Endometrium (tissue), 2 donors: ENCODE results near the gene ADAMTS3.
A peak's percentile ranks its signal among the peaks of the same experiment; 100 is the strongest.

Source experiments
- FAIRE-seq: peaks from 2 replicates; lab custom pipeline; 2012; peaks lifted over from hg19 to GRCh38; lab: Jason Lieb, UNC
- donor health status: control.
- donor health status: control.

ADAMTS3 gene

DNA sequence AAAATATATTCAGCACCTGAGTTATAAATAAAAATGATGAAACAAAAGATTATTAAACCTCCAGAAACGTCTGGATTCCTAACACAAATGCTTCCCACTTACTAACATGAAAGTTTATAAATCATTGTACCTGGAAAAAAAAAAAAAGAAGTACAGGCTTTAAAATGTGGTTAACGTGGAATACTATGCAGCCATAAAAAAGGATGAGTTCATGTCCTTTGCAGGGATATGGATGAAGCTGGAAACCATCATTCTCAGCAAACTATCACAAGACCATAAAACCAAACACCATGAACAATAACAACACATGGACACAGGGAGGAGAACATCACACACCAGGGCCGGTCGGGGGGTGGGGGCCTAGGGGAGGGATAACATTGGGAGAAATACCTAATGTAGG is 160.5 kb downstream of the ADAMTS3 start:
- no peak for FAIRE-seq

DNA sequence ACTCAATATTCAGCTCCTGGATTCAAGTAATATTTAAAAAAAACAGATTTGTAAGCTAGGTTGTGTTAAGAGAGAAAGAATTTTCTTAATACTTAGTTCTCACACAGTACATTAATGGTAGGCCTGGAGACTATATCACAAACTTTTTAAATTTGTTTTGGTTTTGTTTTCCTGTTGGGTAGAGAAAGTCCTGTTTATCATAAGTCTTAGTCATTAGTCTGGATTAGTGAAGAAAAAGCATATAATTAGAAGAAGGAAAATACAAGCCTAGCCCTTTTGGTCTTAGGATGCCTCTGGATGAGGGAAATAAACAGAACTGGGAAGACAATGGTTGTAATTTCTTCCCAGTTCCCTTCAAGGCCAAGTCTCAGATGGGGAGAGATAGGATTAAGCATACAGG is 163.6 kb downstream of the ADAMTS3 start:
- FAIRE-seq = no peak

DNA sequence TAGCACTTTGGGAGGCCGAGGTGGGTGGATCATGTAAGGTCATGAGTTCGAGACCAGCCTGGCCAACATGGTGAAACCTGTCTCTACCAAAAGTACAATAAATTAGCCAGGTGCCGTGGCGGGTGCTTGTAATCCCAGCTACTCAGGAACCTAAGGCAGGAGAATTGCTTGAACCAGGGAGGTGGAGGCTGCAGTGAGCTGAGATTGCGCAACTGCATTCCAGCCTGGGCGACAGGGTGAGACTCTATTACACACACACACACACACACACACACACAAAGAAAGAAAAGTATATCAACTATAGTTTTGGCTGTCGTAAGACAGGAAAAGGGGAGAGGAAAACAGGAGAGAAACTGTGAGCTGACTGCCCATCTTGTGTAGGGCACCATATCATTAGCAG is 171.7 kb downstream of the ADAMTS3 start:
- FAIRE-seq = no peak

DNA sequence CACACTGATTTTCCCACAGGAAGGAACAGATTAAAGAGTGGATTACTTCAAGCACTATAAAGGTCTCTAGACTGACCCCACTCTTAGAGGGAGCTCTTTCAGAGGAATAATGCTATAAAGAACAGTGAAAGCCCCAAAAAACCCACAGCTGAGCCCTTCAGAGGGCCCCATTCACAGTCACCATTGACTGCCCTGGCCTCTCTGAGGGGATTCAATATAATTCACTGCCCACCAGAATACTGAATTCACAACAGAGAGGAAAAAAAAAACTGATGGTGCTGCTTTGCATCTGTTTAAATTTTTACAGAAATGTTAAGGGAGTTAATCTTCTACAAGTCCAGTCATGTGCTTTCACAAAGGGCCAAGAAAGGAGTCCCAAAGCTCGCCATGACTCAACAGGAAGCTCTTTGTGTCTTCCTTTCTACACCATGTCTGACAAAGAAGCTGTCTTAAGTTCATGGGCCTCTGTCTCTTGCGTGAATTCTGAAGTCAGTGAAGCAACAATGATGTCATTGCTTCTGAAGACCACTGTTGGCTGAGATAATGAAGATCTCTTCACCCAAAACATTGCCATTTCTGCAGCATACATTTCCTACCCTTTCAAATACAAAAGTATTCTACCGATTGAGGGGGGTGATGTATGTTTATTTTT is 174.9 kb downstream of the ADAMTS3 start:
- FAIRE-seq = no peak

DNA sequence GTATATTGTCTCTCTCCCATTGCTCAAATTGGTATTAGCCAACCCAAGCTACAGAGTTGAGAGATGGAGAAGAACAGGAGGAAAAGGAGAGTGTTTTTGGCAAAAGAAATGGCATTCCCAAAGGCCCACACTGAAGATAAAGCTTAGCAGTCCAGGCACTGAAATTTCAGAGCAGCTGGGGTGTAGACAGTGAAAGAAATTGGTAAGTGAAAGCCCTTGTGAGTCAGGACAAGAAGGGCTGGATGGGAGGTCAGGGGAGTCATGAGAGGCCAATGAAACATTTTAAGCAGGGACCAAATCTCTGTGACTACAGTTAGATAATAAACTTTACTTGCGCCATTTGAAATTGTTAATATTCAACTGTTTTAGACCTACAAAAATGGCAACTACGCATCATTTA is 177.7 kb downstream of the ADAMTS3 start:
- no peak for FAIRE-seq

DNA sequence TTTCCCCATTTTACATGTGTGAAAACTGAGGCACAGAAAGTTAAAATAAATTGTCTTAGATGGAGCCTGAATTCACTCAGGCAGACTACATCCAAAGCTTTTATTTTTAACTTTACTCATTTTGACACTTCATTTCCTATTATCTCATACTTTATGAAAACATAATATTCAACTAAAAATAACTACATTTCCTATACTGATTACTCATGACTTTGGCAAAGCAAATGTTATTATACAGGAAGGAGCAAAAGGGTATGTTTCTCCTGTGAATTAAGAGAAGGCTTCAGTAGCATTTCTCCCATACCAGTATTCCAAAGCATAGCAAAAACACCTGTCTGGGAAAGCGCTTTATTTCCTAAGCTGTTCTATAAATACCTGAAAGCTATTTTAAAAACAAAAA is 178.6 kb downstream of the ADAMTS3 start:
- no peak for FAIRE-seq

DNA sequence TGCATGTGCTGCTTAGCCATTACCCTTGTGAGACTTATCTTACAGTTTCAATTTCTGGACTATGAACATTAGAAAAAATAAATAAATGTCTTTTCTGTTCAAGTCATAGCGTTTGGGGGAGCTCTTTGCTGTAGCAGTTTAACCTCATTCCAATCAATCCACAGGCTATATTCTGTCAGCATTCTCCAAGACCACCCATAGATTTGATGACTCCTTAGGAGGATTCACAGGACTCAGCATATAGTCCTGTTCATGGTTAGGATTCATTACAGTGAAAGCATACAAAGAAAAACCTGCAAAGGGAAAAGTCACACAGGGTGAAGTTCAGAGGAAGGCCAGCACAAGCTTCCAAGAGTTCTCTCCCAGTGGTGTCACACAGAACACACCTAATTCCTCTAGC is 180.5 kb downstream of the ADAMTS3 start:
- FAIRE-seq = no peak

DNA sequence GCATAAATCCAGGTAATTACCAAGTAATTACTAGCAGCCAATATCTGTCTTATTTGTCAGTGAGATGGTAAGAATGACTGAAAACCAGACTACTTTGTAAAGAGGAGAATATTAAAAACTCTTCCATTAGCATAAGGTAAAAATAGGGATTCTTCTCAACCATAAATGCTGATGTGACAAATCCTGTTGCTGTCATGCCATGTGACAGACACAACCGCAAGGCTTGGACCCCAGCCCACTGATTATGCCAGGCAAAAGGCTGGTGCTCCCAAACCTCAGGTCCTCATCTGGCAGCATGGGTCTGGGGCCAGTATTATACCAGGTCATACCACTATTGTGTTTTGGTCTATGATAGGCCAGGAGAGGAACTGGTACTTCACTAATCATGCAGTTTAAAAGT is 181.1 kb downstream of the ADAMTS3 start:
- no peak for FAIRE-seq

DNA sequence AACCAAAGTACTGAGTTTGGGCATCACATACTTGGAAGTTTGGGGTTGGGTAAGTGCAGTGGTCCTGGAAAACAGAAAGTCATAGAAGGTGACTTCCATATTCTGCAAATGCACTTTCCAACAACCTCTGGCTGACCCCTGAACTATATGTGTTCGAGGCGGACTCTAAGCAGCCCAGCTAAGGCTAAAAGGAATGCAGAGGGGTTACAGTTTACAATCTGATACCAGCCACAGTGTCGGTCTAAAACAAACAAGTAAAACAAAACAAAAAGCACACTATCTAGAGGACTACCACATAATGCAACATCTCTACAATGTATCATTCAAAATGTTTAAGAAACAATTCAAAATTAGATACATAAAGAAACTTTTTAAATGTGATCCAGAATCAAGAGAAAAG is 185.6 kb downstream of the ADAMTS3 start:
- FAIRE-seq = no peak

DNA sequence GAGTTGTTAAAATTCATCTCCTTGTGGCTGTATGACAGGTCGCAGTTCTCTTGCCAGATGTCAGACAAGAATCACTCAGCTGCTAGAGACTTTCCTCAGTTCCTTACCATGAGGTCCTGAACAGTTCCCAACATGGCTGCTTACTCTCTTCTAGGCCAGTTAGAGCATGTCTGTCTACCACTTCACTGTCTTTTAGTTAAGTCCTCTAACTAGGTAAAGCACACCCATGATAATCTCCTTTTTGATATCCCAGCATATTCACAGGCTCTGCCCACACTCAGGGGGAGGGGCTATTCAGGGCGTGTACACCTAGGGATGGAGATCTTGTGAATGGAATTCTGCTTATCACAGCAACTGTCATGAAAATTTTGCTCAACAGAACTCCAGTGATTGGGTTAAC is 190.1 kb downstream of the ADAMTS3 start:
- FAIRE-seq = no peak

DNA sequence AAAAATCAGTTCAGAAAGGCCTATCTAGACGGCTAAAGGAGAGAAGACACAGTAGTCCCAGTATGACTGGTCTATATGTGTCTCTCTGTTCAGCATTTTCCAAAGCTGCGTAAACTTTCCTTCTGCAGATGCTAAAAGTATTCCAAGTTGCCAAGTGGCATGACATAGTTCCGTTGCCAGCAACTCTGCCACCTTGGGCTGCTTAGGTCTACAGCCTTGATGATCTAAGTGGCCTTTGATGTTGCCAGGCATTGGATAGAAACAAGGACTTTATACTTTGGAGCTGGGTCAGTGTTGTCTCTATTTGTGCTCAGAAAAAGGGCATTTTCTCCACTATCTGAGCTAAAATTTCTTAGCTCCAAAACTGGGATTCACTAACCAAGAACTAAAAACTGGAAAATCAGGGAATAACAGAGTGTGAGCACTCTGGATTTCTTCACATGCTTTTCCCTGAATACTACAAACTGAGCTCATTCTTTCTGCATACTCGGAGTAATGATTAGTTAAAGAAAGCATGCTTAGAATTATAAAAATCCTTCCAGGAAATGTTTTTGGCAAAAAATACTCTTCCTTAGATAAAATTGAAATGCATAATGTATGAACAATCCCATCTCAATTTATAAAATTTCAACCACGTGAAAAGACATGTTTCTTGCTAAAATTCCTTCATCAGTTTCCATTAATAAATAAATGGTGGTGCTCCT is 191.4 kb downstream of the ADAMTS3 start:
- no peak for FAIRE-seq

DNA sequence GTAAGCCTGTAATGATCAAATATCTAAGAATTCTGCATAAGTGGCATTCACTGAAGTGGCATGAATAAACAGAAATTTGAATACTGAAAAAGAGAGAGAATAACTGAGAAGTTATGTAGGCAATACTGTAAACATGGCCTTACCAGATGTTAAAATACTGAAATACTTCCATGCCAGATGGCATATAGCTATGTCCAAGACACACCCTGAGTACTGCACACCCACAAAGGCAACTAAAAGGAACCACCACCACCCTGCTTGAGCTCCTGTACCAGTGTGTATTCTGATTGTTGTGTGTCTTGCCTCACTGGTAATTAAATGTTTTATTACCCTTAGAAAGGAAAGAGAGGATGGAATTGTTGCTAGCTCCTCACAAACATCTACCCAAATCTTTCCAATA is 192.1 kb downstream of the ADAMTS3 start:
- no peak for FAIRE-seq

DNA sequence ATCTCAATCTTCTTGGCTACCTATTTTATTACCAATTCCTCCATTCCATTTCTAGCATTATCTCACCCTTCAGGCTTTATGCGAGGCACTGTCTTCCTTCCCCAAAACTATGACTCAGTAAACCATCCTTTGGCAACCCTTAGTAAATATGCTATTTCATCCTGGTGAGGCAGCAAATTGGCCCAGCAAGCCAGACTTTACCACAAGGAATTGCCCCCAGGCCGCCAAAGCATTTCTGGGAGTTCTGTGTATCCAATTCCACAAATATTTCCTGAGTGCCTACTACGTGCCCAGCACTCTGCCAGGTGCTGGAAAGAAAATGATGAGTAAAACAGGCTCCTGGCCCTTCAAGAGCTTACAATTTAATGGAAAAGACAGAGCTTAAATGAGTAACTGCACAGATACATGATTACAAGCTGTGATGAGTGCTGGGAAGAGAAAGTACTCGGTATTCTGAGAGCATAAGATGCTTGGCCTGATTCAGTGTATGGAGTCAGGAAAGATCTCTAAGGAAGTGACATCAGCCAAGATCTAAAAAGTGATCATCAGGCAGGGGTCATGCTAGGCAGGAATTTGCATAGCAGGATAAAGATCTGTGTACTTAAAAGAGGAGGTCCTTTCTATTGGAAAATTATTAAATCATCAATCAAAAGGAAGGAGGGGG is 193.8 kb downstream of the ADAMTS3 start:
- FAIRE-seq = no peak

DNA sequence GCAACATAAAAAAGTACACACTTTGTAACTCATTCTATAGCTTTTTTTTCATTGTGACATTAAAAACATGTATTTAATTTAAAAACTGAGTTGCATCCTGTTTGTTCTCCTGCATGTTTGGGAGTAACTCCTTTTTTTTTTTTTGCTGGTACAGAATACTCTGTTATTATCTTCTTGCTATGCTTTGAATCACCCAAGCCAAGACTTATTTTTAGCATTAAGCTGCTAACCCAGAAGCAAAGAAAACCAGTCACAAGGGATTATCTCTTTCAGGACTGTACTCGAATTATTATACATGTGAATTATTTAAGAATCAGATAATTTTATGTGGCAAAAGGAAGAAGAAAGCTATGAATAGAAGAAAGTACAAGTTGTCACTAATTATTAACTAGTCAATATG is 194.9 kb downstream of the ADAMTS3 start:
- FAIRE-seq = no peak

DNA sequence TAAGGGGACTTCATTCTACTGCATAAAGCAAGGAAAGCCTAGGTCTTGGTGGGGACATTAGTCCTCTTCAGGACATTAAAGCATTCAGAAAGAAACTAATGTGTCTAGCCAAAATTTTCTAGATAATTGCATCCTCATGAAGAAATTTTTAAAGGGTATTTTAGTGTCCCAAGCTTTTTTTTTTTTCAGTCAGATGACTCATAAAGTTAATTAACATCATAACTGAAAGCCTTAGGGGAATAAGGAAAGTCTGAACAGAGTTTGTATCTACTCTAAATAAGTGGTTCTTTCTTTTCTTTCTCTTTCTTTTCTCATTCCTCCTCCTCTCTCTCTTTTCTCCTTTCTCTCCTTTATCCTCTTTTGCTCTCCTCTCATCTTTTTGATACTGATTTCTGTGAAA is 202.4 kb downstream of the ADAMTS3 start:
- peak; percentile 4 for FAIRE-seq

DNA sequence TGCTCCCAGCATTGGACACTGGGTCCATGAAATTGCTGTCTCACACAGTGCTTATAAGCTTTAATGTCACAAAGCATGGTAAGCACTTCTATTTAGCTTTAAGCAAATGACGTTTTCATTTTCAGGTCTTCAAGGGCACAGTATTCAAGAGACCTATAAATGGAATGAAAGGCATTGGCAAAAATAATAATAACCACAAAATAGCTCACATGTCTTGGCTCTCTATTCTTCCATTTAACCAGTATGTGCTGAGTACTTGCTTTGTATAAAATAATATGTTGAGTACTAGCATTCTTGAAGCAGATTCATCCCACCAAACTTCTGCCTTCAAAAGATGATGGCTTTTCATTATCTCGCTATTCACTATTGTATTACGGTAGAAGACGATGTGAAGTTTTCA is 203.0 kb downstream of the ADAMTS3 start:
- no peak for FAIRE-seq

DNA sequence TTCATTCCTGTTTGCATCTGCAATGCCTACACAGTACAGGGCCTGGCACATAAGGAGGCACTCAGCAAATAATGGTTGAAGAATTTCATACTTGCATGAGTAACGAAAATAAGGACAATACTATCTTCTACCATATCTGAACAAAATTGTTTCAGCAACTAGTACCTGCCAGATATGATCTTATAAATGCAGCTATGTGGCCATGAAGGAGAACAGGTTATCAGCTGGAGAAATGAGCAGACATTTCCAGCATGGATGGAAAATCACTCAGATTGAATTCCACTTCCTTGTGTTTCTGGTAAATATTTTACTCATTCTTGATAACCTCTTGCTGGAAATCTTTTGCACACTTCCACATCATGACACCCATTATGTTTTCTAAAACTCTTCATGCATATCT is 204.0 kb downstream of the ADAMTS3 start:
- no peak for FAIRE-seq

DNA sequence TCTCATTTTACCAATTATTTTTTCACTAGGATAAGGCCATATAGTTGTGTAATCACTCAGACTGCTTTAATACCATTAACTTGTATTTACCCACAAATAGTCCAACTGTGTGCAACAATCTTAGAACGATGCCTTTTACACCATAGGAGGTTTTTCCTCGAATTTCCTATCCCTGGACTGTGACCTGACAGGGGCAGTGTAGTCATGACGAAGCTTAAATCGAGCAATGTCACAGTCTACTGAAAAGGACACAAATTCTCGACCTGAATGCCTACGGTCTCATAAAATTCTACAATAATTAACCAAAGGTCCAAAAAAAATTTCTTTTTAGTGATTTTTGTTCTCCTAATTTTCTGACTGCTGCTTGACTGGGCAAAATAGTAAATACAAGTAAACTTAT is 208.9 kb downstream of the ADAMTS3 start:
- FAIRE-seq = no peak

DNA sequence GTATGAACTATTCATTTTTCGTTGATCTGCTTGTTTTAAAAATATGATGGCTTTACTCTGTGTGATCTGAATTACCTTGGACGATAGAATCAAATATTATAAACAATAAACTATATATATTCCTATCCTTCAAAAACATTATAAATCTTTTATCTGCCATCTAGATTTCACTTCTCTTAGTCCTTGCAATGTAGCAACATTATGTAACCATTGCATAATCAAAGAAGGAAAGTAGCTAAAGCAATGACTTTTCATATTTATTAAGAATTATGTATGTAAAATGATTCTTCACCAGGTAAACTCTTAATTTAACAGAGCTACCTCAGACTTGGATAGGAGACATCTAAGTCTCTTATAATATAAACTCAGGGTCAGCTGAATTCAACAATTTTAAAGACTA is 210.5 kb downstream of the ADAMTS3 start:
- no peak for FAIRE-seq

DNA sequence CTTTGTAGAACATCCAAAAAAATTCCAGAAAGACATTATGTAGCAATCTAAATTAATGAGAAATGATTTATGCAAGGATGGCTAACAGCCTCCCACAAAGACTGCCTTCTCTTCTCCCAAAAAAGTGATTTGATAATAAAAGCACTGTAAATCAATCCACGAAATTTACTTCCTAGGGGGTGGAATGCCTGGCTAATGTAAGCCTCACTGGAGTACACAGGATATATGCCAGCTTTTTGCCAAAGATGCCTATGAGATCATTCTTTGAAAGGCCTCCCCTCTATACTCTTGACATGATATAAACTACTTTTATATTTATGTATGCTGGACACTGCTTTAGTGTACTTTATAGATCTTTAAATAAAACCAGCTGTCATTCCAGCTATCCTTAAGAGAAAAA is 211.1 kb downstream of the ADAMTS3 start:
- no peak for FAIRE-seq

DNA sequence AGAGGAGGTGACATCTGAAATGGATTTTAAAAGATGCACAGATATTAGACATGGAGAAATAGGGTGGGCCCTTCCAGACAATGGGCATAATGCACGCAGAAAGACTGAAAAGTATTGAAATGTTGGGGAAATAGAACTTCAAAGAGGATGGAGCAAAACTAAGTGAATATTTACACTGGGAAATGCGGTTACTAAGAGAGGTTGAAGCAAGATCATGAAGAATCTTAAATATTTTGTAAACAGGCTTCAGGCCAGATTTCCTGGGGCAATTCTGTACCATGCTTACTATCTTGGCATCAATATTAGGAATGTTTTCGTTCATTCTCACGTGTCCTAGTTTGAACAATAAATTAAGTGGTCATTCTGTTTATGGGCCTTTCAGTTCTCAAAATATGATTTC is 216.3 kb downstream of the ADAMTS3 start:
- FAIRE-seq = no peak

DNA sequence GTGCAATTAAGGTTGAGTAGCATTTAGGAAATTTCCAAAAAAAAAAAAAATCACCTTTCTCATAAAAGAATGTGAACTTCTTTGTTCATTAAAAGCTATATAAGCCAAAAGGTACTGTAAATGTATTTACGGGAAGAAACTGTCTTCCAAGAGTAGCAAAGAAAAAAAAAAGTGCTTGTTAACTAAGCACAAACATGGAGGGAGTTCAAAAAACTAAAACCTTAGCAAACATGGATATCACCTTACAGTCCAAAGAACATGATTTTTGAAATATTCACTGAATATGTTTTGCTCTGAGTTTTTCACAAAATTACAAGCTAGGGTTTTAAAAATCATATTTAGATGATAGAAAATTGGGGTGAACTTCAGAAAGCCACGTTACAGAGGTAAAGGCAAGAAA is 217.5 kb downstream of the ADAMTS3 start:
- FAIRE-seq = no peak

DNA sequence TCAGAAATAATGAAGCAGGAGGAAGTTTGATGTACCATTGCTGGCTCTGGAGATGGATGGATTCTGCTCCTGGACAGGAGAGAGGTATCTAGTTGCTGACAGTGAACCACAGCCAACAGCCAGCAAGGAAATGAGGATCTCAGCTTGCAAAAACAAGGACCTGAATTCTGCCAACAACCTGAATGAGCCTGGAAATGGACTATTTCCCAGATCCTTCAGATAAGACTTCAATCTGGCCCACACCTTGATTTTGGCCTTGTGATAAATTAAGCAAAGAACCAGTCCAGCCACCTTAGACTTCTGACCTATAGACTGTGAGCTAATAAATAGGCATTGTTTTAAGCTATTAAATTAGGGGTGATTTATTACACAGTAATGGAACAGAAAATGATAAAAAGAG is 220.3 kb downstream of the ADAMTS3 start:
- no peak for FAIRE-seq

DNA sequence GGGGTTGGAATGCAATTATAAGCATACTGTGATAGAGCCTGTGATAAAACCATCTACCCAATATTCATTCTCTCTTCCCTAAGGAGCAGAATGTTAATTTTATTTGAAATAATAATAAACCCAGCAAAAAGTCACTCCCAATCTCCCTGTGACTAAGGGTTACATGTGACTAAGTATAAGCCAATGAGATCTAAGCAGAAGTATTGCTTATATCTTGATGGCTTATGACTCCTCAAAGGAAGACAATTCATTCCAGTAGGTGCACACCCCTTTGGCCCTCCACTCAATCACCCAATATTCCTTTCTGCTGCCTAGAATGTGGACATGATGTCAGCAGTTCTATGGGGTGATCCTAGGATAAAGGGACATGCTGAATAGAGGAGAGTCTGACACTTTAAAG is 224.6 kb downstream of the ADAMTS3 start:
- no peak for FAIRE-seq
